Activated naive CD4-positive, alpha-beta T cell treated with Interleukin-2 at 50 U/mL for 16 hours (primary cell): Measurements from ENCODE around the gene AHNAK2.
A peak's percentile ranks its signal among the peaks of the same experiment; 100 is the strongest.

ENCODE experiments used
- DNase-seq: peaks from one replicate; pipeline ENCODE4 v3.0.0-alpha.2; 2020

Gene AHNAK2

DNA sequence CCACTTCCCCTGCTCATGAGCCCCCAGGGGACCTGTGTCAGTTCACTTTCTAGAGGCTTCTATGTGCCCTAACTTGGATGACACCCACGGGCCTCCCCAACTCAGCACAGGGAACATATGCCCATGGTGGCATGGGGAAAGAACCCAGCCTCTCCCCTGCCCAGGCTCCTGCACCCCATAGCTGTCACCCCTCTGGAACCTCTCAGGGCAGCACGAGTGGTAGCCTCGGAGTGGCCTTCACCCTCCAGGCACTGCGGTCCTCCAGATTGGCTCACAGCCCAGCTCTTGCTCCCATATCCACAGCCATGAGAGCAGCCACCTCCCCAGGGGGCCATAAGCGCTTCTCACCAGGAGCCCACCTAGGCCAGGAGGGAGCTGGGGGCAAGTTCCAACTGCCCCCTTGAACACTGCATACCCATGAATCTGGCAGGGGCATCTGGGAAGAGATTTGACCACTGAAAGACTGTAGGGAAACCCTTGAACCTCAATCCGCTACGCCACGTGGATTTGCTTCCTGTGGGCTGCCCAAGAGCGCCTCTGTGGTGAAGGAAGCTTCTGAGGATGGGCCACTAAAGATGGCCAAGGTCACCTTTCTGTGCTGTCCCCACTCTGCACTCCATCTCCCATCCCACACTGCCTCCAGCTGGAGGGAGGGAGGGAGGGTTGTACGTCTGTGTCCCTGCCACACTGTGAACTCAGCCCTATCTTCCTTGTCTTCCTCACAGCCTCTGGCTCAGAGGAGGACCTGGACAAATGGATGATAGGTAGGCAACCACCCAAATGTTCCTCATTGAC, 41.6 kb downstream of the AHNAK2 start:
- no peak for DNase-seq

DNA sequence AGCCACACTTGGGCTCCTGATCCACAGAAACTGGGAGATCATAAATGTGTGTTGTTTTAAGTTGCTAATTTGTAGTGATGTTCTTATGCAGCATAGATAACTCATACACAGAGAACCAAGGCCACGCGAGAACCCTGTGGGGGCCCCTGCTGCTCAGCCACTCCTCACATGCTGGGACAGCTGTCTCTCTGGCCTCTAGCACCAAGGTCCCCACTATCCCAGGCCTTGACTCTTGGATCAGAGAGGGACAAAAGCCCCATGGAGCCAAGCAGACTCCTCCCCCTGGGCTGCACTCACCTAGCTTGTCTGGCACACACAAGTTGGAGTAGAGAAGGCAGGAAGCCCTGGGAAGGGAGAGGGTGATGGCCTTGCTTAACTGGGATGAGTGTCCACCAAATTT, 42.2 kb downstream of the AHNAK2 start:
- no peak for DNase-seq

DNA sequence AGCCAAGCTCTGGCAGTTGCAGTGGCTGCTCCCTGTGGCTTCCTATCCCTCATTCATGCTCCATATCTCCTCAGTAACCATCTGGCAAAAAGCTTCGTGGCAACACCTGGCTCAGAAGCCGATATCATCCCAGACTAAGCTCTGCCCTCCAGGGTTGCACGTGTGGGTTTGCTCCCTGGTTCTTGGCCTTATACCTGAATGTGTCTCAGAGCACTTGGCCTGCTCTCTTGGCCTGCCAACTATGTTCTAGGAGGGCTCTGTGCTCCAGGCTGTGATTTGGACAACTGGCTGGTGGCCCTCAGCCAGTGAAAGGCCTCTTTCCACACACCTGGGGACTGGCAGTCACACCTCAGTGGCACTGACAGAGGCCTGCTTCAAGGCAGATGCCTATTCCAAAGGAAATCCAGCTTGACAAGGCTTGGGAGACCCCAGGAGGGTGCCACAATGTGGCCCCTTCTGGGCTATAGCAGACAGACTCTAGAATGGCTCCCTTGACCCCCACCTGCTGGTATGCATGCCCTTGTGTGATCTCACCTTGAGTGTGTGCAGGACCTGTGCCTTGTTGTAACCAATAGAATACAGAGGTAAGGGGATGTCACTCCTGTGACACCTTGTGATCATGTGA, 43.0 kb downstream of the AHNAK2 start:
- no peak for DNase-seq

DNA sequence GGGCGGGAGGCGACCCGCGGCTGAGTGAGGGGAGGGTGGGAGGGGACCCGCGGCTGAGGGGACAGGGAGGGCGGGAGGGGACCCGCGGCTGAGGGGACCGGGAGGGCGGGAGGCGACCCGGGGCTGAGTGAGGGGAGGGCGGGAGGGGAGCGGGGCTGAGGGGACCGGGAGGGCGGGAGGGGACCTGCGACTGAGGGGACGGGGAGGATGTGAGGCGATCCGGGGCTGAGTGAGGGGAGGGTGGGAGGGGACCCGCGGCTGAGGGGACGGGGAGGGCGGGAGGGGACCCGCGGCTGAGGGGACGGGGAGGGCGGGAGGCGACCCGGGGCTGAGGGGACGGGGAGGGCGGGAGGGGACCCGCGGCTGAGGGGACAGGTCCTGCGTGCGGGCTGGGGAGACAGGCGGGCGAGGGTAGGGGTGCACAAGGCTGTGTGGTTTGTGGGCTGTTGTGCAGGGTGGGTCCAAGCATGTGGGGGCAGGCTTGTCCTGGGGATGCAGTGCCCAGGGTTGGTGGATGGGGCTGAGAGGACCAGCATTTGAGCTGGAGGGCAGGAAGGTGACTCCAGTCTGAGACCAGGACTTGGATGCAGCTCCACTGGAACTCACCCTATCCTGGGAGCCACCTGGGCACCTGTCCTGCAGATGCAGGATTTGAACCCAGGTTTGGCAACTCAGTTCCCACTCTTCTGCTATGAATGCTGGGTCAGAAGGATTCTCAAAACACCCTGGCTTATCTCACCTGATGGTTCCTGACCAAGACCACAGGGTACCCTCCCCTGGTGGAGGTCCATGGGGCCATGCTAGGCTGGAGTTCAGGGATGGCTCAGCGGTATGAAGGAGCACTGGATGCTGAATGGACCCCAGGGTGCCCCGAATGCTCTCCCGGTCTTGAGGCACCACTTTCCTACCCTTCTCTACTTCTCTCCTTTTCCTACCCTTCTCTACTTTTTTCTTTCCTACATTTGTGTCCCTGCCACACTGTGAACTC, 44.1 kb downstream of the AHNAK2 start:
- DNase-seq, result no peak

DNA sequence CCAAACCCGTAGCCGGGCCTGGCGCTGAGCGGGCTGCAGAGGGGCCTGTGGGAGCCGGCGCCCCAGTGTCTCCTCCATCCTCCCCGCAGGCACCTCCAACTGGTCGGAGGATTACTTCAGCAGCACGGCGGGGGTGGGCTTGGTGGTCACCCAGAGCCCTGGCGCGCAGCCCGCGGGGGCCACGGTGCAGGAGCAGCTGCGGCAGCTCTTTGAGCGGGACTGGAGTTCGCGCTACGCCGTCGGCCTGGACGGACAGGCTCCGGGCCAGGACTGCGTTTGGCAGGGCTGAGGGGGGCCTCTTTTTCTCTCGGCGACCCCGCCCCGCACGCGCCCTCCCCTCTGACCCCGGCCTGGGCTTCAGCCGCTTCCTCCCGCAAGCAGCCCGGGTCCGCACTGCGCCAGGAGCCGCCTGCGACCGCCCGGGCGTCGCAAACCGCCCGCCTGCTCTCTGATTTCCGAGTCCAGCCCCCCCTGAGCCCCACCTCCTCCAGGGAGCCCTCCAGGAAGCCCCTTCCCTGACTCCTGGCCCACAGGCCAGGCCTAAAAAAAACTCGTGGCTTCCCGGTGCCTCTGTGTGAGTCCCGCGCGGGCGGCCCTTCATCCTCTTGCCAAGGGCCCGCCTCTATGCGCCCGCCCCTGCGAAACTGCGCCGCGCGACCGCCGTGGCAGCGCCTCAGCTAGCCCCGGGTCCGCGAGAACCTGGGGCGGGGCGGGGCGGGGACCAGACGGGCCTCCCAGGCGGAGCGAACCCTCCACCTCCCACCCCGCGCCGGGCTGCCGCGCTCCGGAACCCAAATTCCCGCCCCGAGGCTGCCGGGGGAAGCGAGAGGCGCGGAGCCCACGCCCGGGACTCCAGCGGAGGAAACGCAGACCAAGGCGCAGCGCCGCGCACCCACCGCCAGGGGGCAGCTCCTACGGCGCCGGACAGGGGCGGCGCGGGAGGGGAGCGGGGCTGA, 45.2 kb downstream of the AHNAK2 start:
- DNase-seq, result peak; percentile 89

DNA sequence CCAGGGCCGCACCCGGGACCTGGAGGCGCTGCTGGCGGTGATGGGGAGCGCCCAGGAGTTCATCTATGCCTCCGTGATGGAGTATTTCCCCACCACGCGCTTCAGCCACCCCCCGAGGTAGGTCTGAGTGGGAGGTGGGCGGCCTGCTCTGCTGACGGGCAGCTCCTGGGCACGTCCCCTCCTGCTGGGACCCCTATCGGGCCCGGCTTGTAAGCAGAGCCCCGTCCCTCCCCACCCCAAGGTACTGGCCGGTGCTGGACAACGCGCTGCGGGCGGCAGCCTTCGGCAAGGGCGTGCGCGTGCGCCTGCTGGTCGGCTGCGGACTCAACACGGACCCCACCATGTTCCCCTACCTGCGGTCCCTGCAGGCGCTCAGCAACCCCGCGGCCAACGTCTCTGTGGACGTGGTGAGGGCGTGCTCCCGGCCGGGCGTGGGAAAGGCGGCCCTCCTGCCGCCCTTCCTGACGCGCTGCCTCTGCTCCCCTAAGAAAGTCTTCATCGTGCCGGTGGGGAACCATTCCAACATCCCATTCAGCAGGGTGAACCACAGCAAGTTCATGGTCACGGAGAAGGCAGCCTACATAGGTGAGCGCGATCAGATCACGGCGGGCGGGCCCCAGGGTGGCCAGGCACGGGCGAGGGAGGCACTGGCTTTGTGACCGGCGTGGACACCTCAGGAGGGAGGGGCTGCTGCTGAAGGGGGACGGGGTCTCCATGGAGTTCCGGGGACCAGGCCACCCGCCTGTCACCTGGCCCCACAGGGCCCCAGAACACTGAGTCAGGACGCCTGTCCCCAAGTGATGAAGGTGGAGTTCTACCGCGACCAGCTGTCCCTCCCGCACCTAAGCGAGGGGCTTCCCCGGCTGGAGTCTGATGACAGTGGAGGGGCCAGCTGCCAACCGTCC, 46.2 kb downstream of the AHNAK2 start:
- no peak for DNase-seq

DNA sequence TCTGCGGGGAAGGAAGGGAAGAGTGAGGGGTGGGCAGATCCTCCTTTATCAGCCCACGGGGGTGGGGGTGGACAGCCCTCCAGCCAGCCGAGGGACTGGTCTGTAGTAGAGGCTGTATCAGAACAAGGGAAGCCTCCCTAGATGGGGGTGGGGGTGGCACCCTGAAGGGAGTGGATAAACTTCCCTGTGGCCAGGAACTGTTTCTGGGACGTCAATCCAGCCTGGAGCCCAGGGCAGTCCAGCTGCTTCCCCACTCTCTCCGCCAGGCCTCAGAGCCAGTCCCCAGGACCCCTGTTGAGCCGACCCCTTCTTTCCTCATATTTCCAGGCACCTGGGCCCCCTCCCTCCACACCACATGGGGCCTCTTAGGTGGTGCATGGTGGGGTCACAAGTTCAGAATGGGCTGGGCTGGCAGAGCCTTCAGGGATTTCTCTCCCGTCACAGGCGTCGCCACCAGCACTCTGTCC, 46.8 kb downstream of the AHNAK2 start:
- no peak for DNase-seq

DNA sequence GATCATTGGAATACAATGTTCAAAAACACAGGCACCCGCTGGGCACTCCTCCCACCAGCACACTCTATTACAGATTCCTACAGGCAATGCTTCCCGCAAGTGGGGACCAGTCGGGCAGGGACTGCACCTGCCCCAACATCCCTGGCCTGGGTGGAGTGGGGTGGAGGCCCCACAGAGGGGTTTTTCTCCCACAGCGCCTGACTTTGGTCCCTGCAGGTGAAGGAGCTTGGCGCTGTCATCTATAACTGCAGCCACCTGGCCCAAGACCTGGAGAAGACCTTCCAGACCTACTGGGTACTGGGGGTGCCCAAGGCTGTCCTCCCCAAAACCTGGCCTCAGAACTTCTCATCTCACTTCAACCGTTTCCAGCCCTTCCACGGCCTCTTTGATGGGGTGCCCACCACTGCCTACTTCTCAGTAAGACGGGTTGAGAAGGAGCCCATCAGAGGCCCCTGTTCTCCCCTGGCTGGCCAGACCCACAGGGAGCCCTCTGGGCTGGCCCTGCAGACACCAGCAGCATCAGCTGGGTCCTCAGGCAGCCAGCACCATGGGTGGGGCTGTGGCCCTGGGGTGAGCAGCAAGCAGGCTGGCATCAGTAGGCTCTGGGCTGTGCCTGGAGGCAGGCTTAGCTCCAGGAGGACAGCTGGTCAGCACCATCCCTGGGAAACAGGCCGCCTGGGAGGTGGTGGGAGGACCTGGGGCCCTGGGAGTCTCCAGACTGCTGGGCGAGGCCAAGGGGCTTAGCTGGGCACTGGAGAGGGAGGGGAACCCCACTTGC, 47.5 kb downstream of the AHNAK2 start:
- no peak for DNase-seq

DNA sequence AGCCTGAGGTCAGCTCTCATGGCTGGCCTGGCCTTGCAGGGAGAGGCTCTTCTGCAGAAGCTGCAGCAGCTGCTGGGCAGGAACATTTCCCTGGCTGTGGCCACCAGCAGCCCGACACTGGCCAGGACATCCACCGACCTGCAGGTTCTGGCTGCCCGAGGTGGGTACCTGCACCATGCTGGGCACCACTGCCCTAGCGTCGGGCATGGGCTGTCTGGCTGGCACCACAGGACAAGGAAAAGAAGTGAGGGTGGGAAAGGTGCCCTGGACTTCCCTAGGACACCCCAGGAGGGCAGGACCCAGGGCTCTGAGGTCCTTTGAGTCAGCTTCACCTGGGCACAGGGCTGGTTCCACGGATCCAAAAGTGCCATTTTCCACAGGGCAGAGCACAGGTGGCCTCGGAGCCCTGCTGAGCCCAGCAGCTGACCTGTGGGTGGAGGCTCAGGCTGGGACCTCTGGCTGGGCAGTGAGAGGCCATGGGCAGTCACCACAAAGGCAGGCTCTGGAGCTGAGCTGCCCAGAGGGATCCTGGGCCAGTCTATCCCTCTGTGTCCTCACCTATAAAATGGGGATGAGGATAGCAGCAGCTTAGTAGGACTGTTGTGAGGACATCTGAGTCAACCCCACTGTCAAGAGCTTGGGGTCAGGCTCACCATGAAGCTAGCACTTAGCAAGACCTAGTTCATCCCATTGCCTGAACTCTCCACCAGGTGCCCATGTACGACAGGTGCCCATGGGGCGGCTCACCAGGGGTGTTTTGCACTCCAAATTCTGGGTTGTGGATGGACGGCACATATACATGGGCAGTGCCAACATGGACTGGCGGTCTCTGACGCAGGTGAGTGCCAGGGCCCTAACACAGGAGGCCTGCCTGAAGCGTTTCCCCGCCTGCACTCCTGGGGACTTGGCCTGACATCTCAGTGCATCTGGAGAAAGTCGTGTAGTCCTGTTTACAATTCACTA, 48.6 kb downstream of the AHNAK2 start:
- no peak for DNase-seq

DNA sequence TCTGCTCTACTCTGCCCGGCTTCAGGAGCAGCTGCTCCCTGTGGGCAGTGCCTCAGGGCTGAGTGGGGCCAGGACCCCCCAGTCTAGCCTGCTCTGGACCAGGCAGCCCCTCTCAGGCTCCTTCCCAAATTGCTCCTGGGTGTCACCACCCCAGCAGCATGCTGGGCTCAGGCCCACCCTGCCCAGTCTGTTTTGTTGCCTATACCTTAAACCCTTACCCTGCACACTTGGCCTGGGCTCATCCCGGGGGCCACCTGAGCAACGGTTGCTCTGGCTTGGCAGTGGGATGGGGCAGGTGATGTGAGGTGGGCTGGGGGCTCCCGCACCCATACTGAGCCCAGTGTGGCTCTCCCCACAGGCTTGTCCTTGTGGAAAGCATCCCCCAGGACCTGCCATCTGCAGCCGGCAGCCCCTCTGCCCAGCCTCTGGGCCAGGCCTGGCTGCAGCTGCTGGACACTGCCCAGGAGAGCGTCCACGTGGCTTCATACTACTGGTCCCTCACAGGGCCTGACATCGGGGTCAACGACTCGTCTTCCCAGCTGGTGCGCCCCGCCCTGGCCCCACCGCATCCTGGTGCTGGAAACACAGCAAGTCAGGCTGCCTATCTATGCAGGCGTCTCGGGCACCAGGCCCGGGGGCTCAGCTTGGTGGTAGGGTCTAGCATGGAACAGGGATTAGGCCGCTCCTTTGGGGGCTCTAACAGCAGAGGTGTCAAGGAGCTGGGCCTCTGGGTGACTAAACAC, 49.6 kb downstream of the AHNAK2 start:
- no peak for DNase-seq

DNA sequence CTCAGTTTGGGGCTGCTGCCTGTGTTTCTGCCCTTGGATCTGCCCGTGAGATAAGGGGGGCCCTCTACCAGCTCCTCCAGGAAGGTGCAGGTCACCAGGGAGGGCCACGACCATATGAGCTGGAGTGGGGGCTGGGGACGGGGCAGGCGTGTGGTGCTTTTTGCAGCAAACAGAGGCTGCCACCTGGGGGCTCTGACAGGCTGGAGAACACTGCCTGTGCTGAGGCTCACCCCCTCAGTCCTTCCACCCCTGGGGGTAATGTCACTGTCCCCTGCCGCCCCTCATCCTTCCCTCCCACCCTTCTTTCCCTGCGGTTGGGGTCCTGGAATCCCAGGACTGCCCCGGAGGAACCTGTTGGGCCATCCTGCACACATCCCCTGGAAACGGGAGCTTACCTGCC, 50.3 kb downstream of the AHNAK2 start:
- DNase-seq, result no peak

DNA sequence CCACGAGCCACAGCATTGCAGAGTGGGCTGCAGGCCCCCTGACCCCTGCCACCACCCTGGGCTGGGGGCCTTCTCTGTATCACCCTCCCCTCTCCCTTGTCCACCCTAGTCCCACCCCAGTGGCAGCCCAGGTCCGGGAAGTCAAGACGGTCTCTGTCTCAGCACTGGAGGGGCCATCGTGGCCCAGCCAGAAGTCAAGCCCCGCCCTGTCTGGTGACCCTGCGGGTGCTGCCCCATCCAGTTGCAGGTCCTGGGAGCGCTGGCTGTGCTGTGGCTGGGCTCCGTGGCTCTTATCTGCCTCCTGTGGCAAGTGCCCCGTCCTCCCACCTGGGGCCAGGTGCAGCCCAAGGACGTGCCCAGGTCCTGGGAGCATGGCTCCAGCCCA, 50.8 kb downstream of the AHNAK2 start:
- no peak for DNase-seq

DNA sequence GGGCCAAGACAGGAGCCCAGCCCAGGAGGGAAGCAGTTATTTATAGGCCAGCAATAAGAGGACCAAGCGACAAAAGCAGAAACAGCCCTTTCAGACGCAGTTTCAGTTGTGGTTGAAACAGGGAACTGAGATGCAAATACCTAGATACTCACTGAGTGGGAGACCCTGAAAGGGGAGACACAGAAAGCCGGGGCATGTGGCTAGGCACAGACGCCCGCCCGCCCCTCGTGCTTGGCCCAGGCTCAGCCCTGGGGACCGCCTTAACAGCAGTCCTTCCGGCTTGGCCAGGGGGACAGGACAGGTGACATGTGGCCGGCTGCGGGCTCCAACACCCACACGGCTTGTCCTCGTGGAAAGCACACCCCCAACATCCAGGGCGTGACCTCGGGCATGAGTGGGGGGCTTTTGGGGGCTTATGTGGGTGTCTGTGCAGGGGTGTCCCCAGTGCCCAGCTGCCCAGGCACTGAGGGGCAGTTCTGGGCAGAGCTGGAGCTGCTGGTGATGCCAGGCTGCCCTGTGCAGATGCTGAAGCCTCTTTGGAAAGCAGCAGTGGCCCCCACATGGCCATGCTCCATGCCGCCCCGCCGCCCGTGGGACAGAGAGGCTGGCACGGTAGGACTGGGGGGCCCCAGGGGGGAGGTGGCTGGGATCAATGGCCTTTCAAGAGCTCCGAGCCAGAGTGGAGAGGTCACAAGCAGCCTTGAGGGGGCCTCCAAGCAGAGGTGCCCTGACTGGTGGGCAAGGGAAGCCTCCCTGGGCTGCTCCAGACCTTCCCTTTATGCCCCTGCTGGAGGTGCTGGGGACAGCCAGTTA, 51.3 kb downstream of the AHNAK2 start:
- no peak for DNase-seq

DNA sequence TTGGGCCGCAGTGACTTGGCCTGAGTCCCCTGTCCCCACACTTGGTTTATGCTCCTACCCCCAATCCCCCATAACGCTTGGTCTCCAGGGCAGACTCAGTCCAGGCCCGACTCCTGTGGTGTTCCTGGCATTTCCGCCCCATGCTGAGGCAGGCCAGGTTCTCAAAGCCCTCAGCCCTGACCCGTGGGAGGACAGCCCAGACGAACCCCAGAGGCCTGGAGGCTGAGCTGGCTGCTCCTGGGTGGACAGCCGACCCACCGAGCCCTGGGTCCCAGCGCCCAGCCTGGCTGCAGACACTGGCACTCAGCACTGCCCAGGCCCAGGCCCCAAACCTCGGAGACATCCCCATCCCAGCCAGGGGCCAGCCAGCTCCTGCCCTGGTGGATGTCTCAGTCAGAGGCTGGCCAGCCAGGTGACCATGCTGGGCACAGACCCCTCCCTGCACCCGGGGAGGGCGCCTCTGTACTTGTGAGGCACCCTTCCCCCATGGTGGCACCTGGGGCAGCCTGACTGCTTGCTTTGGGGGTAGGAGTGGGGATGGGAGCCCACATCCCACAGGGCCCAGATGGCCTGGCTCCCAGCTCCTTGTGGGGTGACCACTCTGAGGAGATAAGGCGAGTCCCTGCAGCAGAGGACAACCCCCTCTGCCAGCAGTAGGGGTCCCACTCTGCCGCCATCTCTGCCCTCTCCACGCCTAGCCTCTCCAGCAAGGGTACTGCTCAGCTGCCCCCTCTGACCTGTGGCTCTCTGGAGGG, 52.1 kb downstream of the AHNAK2 start:
- DNase-seq, result no peak

DNA sequence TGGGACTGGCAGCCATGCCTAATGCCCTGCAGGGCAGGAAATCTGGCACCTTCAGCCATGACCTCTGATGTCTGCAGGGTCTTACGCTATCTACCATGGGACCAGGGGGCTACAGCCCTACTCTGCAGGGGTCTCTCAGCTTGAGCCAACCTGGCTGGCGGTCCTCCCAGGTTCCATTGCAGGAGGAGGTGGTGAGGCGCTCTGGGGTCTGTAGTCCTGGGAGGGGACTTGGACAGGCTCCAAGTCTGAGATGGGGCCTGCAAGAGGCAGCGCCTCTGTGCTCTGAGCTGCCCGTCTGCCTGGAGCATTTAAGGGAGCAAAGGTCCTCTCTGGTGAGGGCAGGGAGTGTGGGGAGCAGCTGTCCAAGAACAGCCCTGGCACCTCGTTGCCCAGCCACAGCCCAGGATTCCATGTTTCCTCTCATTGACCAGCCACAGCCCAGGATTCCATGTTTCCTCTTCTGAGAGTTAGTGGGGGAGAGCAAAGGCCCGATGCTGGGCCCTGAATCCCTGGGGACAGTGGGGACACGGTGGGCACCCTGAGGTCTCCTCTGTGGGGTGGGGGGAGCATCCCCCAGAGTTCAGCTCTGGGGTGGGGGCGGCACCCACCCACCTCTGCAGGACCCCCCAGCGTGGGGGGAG, 52.8 kb downstream of the AHNAK2 start:
- DNase-seq, result no peak
